IPS DF 4.7 (cell line): ENCODE results near the gene PHGDH.
"Not testable (repeated sequence)": the region's sequence is repeated elsewhere in the genome, so short reads cannot be mapped to it uniquely, and the experiment has no call there.

Source experiments
- DNase-seq: peaks from one replicate; pipeline ENCODE4 v3.0.0-alpha.2; 2013; ENCODE audit warnings: low spot score; ENCODE audit errors: extremely low read depth

Gene PHGDH

GRCh38 chr1:119711804-119712341 is at the start of gene PHGDH:
PHGDH (plus strand) TSS chr1:119711934; CDS start chr1:119712023, 89 bp downstream.
- DNase-seq, result no peak

GRCh38 chr1:119662034-119662437 is 49.7 kb upstream of the PHGDH start:
- DNase-seq, result no peak

GRCh38 chr1:119664067-119664466 is 47.7 kb upstream of the PHGDH start:
- no peak for DNase-seq

- DNase-seq, result no peak
Measured at GRCh38 chr1:119667173-119667572, 44.6 kb upstream of the PHGDH start.

- DNase-seq, result no peak
Measured at GRCh38 chr1:119670898-119671297, 40.8 kb upstream of the PHGDH start.

- no peak for DNase-seq
Measured at GRCh38 chr1:119673171-119673940, 38.4 kb upstream of the PHGDH start.

GRCh38 chr1:119674111-119674526 is 37.6 kb upstream of the PHGDH start:
- no peak for DNase-seq

- no peak for DNase-seq
Measured at GRCh38 chr1:119674835-119675289, 36.9 kb upstream of the PHGDH start.

- peak; percentile 93 for DNase-seq
Measured at GRCh38 chr1:119675349-119676345, 36.1 kb upstream of the PHGDH start.

- no peak for DNase-seq
Measured at GRCh38 chr1:119676571-119677206, 35.0 kb upstream of the PHGDH start.

- DNase-seq, result no peak
Measured at GRCh38 chr1:119679223-119679622, 32.5 kb upstream of the PHGDH start.

- DNase-seq, result no peak
Measured at GRCh38 chr1:119680193-119680592, 31.5 kb upstream of the PHGDH start.

GRCh38 chr1:119680723-119681122 is 31.0 kb upstream of the PHGDH start:
- no peak for DNase-seq

GRCh38 chr1:119681560-119681959 is 30.2 kb upstream of the PHGDH start:
- DNase-seq, result no peak

- DNase-seq, result no peak
Measured at GRCh38 chr1:119682141-119682540, 29.6 kb upstream of the PHGDH start.

- no peak for DNase-seq
Measured at GRCh38 chr1:119683893-119684292, 27.8 kb upstream of the PHGDH start.

- no peak for DNase-seq
Measured at GRCh38 chr1:119686661-119687060, 25.1 kb upstream of the PHGDH start.

GRCh38 chr1:119687434-119688079 is 24.2 kb upstream of the PHGDH start:
- DNase-seq, result no peak

- DNase-seq, result no peak
Measured at GRCh38 chr1:119688810-119689209, 22.9 kb upstream of the PHGDH start.

GRCh38 chr1:119689511-119689910 is 22.2 kb upstream of the PHGDH start:
- no peak for DNase-seq

GRCh38 chr1:119696863-119697262 is 14.9 kb upstream of the PHGDH start:
- DNase-seq, result not testable (repeated sequence)
